SIG-M5 treated with dmso at 0.1 percent for 504 hours (cell line): ENCODE data around the gene ZNF652.

Source experiments
- DNase-seq: peaks from one replicate; lab custom pipeline; 2025; ENCODE audit not compliant: unreplicated experiment; lab: John Stamatoyannopoulos, UW

ZNF652 gene

DNA sequence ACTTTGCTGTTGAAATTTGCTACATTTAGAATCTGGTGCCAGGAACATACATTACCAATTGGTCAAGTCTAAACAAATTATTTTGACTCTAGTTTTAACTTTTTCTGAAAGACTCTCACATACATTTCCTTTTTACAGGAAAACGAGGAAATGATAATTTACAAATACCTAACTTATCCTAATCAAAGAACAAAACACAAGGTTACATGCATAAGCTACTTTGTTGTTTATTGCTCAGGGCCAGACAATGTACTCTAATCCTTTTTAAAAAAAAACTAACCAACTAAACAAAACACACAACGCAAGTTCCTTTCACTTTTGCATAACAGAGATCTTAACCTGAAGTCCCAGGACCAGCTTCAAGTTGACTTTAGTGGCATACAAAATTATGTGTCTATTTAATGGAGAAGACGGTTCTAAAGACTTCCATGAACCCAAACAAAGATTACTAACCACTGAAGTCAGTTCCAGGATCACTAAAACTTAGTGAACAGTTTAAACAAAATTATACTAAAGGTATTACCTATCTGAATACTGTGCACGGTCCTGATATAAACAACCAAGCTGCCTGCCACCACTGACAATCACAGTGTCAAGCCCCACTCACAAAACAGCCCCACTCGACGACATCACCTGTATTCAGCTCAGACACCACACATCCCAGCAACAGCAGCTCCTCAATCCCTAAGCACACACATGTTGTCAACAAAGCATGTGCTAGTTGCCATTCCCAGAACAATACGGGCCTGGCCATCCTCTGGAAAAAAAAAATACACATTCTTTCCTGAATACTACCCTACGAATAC is 1.9 kb downstream of the ZNF652 start:
- no peak for DNase-seq

GRCh38 chr17:49358641-49359247 is 3.3 kb downstream of the ZNF652 start:
- DNase-seq: no peak

GRCh38 chr17:49357516-49357915 is 4.5 kb downstream of the ZNF652 start:
- DNase-seq: no peak

DNA sequence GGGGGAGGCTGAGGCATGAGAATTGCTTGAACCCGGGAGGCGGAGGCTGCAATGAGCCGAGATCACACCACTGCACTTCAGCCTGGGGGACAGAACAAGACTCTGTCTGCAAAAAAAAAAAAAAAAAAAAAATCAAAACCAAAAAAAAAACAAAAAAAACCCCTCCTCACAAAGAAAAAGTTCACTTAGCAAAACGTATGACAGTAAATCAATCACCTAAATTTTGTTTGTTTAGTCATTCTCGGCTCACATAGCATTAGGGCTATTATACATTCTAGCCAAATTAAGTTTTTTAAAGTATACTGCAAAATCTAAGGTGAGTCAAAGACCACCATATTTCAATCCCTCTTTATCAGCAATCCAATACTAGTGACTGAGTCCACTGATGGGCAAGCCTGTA is 5.7 kb downstream of the ZNF652 start:
- DNase-seq: no peak

DNA sequence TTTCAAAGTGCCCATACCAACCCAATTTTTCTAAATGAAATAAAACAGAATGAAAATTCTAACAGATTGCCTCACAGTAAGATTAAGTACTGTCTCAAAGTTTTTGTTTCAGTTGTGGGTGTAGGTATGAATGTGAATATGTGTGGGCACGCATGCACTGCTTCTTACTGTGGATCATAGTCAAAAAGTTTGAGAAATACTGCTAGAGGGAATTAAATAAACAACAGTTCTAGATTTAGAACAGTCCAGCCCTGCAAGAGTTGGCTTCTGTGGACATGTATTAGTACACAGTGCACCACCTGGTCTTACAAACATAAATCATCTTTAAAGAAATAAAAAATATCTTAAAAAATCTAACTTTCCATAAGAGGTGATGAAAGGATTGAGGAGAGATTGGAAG is 8.4 kb downstream of the ZNF652 start:
- no peak for DNase-seq

DNA sequence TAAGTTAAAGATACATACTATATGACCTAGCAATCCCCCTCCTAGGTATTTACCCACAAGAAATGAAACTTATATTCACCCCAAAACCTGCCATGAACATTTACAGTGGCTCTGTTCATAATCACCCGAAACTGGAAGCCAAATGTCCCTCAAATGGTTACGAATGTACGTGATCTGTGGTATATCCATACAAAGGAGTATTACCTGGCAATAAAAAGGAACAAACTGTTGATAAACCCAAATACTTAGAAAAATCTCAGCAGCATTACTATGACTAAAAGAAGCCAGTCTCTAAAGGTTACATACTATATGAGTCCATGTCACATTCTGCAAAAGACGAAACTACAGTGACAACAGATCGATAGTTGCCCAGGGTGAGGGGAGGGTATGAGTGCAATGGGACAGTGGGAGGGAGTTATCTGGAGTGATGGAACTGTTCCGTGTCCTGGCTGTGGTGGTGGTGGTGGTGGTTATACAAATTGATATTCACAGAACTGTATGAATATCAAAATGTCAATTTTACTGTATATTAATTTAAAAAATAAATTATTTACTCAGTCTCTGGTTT is 9.4 kb downstream of the ZNF652 start:
- no peak for DNase-seq

DNA sequence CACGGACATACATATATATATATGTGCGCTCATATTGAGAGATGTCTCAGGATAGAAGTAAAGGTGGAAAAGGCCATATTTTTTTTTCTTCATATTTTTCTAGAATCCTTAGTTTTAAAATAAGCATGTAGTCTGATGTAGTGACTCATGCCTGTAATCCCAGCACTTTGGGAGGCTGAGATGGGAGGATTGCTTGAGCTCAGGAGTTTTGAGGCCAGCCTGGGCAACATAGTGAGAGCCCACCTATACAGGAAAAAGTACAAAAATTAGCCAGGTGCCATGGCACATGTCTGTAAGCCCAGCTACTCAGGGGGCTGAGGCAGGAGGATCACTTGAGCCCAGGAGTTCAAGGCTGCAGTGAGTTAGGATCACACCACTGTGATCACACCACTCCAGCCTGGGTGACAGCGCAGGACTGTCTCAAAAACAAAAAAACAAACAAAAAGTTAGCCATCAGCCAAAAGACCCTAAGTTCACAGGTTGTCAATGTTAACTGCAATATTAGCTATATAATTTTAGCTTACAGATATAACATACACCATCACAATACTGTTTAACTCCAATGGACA is 10.4 kb downstream of the ZNF652 start:
- no peak for DNase-seq

DNA sequence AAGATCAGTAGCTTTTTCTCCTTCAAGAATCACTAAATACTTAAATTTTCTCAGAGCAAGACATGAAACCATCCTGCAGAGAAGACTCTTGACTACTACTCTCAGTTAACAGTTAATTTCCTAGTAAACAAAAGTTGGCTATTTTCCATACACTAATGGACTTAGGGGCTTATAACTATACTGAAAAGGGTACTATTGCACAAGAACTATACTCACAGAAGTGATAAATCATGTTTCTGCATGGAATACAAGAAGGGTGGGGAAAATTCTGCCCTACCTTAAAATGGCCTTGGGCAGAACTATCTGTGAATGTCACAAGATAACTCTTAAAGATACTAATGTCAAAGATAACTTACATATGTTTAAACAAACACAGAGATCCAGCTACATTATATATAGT is 12.5 kb downstream of the ZNF652 start:
- DNase-seq: no peak

- DNase-seq: no peak
Measured at GRCh38 chr17:49344914-49345313, 17.1 kb downstream of the ZNF652 start.

GRCh38 chr17:49343273-49343672 is 18.8 kb downstream of the ZNF652 start:
- peak; percentile 42 for DNase-seq

GRCh38 chr17:49342575-49342936 is 19.5 kb downstream of the ZNF652 start:
- no peak for DNase-seq

- no peak for DNase-seq
Measured at GRCh38 chr17:49341356-49341755, 20.7 kb downstream of the ZNF652 start.

DNA sequence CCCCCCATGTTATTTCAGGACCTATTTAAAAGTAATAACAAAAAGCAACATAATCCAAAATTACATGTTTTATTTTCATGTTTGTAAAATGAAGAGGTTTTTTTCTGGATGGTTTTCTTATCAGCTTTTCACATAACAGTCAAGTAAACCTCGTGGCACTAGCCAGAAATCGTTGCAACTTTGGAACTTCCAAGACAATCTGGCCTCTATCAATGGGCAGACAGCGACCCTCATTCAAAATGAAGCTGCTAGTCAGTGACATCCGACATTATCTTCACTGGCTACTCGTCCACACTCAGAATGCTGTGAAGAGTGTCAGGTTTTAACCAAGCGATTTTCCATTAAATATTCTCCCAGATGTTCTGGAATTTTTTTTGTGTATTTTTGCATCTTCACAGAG is 22.7 kb downstream of the ZNF652 start:
- no peak for DNase-seq

DNA sequence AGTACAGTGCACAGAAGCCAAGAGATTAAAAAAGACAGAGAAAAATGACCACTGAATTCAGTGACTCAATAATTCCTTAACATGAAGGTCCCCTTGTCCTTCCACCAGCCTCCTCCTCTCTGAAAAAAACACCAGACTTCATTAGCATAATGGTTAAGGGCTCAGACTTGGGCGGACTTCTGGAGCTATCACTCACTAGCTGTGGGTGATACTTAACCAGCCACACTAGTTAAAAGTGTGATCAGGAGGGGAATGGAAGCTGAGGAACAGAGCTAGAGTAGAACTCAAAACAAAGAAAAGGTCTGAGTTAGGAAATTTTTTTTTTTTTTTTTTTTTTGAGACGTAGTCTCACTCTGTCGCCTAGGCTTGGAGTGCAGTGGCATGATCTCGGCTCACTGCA is 23.2 kb downstream of the ZNF652 start:
- no peak for DNase-seq

- DNase-seq: no peak
Measured at GRCh38 chr17:49337884-49338283, 24.2 kb downstream of the ZNF652 start.

DNA sequence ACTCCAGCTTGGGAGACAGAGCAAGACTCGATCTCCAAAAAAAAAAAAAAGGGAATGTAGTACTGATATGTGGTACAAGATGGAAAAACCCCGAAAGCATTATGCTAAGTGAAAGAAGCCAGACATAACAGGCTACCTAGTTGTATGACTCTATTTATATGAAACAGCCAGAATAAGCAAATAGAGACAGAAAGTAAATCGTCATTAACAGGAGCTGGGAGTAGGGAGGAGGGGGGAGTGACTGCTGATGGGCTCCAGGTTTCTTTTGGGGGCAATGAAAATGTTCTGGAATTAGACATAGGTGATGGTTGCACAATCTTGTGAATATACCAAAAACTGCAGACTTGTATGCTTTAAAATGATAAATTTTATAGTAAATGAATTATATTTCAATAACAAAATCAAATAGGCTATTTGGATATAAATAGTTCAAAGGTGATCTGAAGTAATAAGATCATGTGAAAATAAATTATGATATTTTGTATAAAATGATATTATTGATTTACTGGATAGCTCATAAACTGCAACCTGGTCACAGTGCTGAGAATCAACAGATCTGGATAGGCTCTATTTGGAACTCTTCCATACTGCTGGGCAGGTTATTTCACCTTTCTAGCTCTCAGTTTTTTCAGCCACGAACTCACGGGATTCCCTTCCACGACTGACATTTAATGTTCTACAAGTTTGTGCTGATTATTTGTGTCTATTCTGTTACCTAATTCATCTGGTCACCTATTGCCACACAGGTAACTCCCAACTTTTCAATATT is 27.1 kb downstream of the ZNF652 start:
- DNase-seq: no peak

DNA sequence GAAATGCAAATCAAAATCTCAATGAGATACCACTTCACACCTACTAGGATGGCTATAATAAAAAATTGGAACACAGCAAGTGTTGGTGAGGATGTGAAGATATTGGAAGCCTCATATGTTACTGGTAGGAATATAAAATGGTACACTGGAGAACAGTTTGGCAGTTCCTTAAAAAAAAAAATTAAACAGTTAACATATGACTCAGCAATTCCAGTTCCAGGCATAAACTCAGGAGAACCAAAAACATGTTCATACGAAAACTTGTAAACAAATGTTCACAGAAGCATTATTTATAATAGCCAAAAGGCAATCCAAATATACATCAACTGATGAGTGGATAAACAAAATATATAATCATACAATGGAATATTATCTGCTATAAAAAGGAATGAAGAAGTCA is 28.2 kb downstream of the ZNF652 start:
- no peak for DNase-seq

DNA sequence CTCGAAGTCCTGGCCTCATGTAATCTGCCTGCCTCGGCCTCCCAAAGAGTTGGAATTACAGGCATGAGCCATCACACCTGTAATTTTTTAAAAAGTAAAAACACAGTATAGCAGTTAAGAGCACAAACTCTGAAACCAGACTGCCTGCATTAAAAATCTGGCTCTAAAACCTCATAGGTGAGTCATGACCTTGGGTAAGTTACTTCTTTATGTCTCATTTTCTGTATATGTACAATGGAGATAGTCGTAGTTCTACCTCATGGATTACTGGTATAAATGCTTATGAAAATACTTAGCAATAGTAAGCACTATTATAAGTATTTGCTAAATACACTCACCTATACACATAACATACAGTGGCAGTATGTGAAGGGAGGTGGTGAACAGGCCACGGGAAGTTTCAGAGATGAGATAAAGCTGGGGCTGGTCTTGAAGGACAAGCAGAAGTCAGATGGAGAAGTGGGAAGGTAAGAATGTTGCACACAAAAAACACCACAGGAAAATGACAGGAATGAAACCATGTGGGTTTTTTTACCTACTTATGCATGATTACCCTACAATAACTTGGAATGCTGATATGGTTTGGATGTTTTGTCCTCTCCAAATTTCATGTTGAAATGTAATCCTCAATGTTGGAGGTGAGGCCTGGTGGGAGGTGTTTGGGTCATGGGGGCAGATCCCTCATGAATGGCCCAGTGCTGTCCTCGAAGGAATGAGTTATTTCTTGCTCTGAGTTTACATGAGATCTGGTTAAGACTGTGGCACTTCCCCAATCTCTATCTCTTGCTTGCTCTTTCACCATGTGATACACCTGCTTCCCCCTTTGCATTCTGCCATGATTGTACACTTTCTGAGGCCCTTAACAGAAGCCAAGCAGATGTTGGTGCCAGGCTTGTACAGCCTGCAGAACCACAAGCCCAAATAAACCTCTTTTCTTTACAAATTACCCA is 33.9 kb downstream of the ZNF652 start:
- peak; percentile 32 for DNase-seq

GRCh38 chr17:49325980-49326379 is 36.1 kb downstream of the ZNF652 start:
- DNase-seq: no peak

- no peak for DNase-seq
Measured at GRCh38 chr17:49318435-49318965, 43.5 kb downstream of the ZNF652 start.
